GM18870 (cell line): Measurements from ENCODE around the gene MSRB1.

Experiments used
- ATAC-seq: cut with Tn5 transposase; IDR thresholded peaks from one replicate; pipeline ENCODE4 v1.9.1; 2021; ENCODE audit warnings: moderate library complexity; ENCODE audit not compliant: unreplicated experiment

Gene MSRB1, protein sequence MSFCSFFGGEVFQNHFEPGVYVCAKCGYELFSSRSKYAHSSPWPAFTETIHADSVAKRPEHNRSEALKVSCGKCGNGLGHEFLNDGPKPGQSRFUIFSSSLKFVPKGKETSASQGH

DNA sequence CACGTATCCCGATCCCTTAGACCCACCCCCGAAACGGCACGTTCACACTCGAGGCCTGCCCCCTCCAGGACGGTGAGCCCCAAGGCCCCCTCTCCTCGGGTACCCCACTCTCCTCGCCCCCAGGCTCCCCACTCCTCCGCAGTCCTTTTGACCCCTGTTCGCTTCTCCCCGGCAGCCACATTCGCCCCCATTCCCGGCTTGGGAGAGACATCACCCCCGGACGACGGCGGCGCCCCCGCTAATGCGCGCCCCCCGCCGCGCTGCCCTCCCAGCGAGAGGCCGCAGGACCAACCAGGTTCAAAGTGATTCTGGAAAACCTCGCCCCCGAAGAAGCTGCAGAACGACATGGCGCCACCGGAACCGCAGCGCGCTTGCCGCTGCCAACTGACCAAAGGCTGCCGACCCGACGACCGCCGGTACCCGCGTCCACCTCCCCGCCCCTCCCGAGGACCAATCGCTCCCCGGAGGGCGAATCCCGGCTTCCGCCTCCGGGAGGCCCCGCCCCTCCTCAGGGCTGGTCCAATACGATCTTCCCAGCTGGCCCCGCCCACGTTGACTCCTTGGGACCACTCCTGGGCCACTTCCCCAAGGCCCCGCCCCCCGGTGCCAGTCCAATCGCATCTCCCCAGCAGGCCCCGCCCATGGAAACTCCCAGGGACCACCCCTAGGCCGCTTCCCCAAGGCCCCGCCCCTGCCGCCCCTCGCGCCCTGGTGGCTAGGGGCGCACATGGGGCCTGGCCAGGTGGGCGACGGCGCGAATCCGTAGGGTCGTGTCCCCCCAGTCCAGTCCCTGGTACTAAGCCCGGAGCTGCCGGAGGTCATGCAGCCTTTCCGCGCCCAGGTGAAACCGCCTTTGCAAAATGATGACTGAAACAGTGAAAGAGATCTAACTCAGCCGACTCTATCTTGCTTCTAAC is at the start of gene MSRB1:
TSS of gene MSRB1 (minus strand) at position 390 of the 917 bp plus-strand sequence. CDS start at position 347, 43 bp downstream.
- peak; percentile 80 for ATAC-seq

DNA sequence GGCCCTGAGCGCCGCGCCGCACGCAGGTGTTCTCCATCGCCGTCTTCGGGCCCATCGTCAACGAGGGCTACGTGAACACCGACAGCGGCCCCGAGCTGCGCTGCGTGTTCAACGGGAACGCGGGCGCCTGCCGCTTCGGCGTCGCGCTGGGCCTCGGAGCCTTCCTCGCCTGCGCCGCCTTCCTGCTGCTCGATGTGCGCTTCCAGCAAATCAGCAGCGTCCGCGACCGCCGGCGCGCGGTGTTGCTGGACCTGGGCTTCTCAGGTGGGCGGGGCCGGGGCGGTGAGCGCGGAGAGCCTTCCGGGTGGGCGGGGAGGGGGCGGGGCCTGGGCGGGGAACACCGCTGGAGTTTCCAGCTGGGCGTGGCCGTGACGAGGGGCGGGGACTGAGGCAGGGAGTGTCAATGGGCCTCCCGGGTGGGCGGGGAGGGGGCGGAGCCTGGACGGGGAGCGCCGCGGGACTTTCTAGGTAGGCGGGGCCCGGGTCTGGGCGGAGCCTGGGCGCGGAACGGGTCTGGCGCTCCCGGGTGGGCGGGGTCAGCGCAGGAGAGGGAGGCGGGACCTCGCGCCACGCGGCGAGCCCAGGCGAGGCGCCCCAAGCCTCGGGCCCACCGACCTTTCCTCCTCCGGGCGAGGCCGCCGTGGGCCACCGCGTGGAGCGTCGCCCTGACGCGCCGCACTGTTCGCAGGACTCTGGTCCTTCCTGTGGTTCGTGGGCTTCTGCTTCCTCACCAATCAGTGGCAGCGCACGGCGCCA is 49.1 kb upstream of the MSRB1 start:
- no peak for ATAC-seq

DNA sequence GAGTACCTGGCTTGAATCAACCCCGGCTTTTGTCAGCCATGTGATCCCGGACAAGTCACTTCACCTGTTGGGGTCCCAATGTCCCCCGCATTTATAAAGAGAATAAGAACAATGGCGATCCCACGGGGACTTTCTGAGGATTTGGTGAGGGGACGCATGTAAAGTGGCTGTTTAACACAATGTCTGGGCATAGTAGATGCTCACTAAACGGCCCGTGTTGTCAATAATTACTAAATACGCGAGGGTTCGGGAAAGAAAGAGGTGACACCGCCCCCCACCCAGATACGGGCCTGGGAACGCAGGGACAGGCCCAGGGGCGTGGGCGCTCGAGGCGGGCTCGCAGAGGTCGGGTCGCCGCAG is 48.6 kb upstream of the MSRB1 start:
- ATAC-seq = no peak

DNA sequence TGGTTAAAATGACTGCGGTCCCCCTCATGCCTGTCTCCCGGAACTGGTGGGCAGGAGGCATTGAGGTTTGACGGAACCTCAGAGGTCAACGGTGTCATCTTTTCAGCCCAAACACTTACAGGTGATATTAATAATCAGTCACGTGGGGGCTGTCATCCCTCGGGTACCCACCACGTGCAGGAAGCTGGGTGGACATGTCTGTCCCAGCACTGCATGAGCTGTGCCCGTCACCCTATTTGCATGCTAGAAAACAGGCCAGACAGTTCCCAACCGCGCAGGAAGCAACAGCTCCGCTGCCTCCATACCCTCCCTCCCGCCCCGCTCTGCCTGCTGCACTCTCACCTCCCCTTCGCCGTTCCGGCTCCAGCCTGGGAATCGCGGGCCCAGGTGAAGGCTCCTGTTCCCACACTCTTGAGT is 48.1 kb upstream of the MSRB1 start:
- peak; percentile 41 for ATAC-seq

DNA sequence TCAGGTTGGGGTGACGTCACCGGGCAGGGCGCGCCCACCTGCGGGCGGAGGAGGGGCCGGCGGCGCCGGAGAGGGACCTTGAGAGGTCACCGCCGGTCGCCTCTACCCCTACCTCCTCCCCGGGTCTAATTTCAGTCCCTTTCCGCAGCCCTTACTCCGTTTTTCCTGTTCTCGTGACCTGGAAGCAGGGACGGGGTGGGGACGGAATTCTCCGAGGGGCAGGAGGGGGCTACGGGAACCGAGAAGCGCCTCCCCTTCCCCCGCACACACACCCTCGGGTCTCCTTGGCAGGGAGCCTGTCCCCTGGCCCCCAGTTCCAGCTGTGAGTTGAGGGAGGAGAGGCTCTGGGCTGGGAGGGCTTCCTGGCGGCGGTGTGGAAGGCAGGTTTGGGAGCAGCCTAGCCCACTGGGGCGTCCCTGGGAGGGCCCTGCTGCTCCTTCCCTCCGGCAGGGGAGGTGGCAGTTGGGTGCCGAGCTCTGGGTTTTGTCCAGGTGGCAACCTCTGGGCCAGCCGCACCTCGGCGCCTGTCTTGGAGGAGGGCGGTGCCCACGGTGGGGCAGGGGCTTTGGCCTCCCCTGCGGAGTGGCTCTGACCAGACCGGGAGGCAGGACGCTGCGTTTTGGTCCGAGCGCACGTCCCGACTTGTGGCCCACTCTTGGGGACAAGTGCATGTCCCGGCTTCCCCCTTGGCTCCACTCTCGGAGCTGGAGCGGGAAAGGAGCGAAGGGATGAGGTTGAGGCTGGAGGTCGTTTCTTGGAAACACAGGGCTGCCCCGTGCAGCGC is 47.5 kb upstream of the MSRB1 start:
- ATAC-seq = no peak

DNA sequence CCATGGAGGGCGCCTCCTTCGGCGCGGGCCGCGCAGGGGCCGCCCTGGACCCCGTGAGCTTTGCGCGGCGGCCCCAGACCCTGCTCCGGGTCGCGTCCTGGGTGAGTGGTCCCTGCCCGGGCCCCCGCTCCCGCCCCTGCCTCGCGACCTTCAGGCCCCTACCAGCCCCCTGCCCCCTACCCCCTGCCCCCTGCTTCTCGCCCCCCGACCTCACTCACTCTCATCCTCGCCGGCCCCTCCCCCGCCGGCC is 47.0 kb upstream of the MSRB1 start:
- no peak for ATAC-seq

DNA sequence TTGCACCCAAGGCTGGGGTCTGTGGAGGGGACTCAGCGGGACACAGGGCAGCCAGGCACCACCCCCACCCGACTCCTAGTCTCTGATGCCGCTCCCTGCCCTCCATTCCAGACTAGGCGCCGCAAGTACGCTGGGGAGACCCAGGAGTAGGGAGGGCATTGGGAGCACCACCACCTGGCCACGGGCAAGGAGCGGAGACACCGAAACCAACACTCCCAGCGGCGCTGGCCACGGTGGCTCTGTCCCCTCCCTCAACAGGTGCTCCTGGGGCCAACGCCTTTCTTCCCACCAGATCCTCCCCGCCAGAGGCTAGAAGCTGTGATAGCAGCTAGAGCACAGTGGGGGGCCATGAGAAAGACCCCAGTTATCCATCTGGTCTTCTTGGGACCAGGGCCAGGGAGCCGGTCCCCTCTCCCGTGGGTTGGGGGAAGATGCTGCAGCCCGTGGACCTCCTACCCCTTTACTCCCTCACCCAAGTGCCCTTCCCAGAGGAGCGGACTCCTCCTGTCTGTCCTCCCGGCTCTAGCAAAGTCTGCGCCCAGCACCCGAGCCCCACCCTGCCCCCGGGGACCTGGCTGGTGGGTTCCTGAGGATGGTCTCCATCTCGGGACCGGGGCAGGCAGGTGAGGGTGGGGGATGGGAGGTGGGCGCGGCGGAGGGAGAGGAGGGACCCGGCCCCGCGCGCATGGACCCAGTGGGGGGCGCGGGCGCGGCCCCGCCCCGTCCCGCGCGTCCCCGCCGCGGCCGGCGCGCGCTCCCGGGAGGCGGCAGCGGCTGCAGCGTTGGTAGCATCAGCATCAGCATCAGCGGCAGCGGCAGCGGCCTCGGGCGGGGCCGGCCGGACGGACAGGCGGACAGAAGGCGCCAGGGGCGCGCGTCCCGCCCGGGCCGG is 46.5 kb upstream of the MSRB1 start, which contains the start of gene SYNGR3:
TSS of gene SYNGR3 (plus strand) at position 762 of the 892 bp plus-strand sequence. CDS start 133 bp downstream, outside the sequence.
- no peak for ATAC-seq

DNA sequence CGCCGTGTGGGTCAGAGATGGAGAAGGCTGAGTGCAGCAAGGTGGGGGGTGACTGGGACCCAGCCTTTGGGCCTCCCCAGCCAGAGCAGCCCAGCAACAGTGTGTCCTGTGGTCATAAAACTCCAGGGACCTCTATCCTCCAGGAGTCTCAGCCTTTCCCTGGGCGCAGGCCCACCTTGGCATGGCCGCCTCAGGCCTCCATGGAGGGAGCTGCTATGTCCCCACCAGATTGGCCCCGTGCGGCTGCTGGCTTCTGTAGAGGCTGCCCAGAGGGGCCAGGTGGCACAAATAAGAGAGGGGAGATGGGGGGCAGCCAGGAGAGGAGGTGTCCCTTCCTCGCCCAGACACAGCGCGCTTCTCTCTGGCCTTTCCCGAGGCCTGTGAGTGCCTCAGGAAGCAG is 44.2 kb upstream of the MSRB1 start:
- no peak for ATAC-seq

DNA sequence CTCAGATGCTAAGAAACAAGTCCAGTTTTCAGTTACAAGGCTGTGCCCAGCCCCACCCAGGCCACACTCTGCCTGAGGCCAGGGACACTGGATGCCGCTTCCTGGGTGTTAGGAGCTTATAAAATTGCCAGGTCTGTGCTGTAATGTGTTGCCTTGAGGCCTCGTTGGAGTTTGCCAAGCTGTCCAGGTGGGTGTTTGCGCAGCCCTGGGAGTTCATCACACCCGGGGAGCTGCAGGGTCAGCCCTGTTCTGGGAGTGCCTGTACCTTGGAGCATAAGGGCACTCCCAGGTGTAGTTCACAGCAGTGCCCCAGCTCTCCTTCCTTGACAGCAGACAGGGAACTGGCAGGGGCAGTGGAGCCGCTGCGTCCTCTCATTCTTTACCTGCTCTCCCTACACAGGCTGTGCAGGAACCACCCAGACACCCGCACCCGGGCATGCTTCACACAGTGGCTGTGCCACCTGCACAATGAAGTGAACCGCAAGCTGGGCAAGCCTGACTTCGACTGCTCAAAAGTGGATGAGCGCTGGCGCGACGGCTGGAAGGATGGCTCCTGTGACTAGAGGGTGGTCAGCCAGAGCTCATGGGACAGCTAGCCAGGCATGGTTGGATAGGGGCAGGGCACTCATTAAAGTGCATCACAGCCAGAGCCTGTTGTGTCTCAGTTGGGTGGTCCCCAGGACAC is 42.6 kb upstream of the MSRB1 start:
- ATAC-seq = no peak

DNA sequence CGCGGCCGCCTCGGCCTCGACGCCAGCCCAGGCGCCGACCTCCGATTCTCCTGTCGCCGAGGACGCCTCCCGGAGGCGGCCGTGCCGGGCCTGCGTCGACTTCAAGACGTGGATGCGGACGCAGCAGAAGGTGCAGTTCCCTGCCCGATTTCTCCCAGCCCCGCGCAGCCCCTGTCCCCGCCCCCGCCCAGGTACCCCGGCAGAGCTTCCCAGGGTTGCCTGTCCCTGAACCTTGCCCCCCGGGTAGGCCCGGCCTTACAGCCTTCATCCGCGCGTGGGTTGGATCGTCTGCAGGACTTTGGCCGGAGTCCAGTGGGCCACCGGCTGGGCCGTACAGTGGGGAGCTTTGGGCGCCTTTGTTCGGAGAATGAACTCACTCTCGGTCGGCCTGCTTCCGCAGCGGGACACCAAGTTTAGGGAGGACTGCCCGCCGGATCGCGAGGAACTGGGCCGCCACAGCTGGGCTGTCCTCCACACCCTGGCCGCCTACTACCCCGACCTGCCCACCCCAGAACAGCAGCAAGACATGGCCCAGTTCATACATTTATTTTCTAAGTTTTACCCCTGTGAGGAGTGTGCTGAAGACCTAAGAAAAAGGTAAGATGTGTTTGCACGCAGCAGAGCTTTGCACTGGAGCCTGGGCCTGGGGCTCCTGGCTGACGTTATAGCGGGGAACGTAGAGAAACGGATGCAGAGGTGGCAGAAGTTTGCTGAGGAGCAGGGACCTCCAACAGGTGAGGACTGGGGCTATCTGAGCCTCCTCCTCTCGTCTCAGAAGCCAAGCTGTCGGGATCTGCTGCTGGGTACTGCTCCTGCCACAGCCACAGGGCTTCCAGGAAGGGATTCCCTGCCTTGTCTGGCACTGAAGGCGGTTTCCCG is 41.6 kb upstream of the MSRB1 start:
- ATAC-seq = no peak

DNA sequence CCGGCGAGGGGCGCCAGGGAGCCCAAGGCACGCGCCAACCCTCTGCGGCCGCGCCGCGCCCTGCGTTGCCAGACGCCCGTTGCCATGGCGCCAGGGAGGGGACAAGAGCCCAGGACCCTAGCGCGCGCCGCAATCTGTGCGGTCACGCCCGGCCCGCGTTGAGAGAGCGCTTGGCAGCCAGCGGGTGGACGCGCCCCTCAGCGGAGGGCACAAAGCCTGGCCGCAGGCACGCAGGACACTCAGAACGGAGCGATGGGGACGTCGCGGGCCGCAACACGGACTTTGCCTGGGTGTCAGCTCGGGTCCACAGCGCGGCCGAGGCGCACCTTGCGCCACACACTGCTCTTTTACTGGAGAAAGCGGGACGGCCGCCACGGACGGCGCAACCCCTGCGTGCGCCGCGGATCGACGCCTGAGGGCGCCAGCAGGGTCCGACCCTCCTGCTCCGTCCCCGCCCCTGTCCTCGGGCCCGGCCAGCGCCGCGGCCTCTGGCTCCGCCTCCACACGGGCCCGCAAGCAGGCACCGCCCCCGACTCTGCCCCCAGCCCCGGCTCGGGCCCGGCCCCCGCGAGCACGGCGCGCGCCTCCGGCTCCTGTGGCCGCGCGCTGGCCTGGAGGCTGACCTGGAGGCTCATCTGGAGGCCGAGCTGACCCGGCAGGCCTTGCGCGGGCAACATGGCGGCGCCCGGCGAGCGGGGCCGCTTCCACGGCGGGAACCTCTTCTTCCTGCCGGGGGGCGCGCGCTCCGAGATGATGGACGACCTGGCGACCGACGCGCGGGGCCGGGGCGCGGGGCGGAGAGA is 40.7 kb upstream of the MSRB1 start, which contains the start of gene GFER:
TSS of gene GFER (plus strand) at position 650 of the 803 bp plus-strand sequence. CDS start at position 676, 26 bp downstream.
- peak; percentile 43 for ATAC-seq

DNA sequence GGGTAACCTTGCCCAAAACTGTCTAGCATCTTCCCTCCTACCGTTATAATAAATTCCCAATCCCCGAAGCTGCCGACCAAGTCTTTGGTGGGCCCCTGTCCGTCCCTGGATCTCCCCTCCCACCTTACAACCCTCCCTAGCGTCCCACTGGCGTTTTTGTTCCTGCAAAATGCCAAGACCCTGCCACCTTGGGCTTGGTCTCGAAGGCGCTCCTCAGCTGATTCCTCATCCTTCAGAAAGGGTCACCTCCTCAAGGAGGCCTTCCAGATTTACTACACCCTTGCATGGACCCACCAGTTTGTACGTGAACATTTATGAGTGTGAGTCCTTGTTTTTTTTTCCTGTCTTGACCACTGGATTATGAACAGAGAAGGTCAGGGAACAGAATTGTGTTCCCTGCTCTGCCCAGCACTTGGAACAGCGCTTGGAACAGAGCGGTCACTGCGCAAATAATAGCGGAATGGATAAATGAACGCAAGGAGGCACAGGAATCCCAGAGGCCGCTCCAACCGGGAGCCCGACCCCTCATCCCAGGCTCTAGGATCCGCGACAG is 40.1 kb upstream of the MSRB1 start:
- ATAC-seq = no peak

DNA sequence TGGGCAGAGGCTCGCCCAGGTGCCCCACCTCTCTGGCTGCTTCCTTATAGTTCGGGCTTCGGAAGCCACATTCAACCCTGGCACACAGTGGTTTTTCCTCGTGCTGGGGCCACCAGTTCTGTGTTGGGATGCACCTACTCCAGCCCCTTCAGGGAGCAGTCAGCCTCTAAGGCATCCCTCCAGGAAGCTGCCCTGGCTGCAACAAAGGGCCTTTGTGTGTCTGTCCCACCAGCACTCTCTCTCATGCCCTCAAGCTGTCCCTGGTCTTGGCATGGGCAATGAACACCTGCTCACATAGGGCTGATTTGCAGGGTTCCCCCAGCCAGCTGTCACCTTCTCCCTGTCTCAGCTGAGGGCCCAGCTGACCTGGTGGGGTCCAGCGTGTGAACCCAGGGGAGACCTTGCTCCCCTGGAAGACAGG is 39.0 kb upstream of the MSRB1 start:
- ATAC-seq = no peak

DNA sequence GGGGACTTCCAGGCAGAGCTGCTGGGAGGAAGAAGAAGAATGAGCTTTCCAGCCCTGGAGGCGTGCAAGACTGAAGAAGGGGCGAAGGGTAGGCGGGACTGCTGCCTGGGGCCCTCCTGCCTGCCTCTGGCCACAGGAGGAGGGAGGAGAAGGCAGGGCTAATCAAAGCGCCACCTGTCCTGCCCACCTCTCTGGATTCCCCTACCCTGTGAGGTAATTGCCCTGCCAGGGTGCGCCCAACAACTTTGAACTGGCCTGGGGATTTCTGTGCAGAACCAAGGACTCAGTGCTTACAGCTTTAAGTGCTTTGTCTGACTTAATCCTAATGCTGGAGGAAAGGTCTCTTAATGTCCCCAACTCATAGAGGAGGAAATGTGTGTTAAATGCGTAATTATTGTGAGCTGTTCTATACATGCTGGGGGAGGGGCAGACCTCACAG is 38.4 kb upstream of the MSRB1 start, which contains the start of gene NOXO1:
TSS of gene NOXO1 (minus strand) at position 72 of the 439 bp plus-strand sequence. CDS start 290 bp downstream, outside the sequence.
- no peak for ATAC-seq

DNA sequence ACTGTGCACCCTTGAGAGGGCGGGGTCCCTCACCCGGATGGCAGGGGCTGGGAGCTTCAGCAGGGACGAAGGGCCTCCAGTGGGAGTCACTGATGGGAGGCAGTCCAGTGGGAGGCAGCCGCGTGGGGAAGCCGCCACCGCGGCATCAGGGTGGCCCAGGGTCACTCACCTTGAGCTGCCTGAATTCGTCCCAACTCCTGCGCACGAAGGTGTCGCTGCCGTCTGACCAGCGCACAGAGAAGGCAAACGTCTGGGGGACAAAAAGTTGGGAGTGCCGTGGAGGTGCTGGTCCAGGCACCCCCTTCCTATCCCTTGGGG is 37.7 kb upstream of the MSRB1 start:
- ATAC-seq = no peak

DNA sequence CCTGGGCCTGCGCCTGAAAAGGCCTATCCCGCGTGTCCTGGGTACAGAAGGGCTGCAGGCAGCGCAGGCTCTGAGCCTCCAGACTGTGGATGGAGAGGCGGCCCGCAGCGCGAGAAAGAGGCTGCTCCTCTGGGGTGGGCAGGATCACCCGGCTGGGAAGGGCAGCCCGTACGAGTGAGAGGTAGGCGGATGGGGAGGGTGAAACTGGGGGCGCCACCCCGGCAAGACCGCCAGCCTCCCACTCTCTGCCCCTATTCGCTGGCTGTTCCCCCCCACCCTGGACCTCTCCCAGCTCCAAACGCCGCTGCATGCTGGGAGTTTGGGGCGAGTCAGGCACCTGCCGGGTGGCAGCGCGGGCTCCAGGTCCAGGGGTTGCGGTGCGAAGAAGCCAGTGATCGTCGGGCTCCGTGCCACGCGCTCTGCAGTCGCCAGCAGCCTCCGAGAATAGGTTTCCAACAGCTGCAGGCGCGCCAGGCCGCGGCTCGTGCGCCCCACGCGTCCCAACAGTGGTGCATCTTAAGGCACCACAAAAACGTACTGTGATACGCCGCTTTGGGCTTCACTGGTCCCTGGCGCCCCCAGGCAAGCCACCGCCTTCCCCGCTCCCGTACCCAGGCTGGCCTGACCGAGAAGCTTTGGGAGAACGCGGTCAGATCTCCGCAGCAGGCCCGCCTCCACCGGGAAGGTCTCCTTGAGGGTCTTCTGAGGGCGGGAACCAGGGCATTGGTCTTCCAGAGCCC is 37.2 kb upstream of the MSRB1 start:
- no peak for ATAC-seq
